COLO829 (cell line): ENCODE data around the gene ZNF367.
A peak's percentile ranks its signal among the peaks of the same experiment; 100 is the strongest.

Experiments
- DNase-seq: peaks from one replicate; pipeline ENCODE4 v3.0.0; 2012; ENCODE audit warnings: low spot score

ZNF367 gene

GRCh38 chr9:96418083-96418919 lies at the start of gene ZNF367:
Gene ZNF367 (minus strand): TSS chr9:96418370. CDS start chr9:96418032, 338 bp downstream.
- peak; percentile 85 for DNase-seq

- DNase-seq = no peak
Measured at GRCh38 chr9:96467784-96468183, 49.6 kb upstream of the ZNF367 start.

- no peak for DNase-seq
Measured at GRCh38 chr9:96464426-96464825, 46.3 kb upstream of the ZNF367 start.

- no peak for DNase-seq
Measured at GRCh38 chr9:96462541-96462940, 44.4 kb upstream of the ZNF367 start.

- no peak for DNase-seq
Measured at GRCh38 chr9:96461336-96461735, 43.2 kb upstream of the ZNF367 start.

GRCh38 chr9:96460882-96461281 lies 42.7 kb upstream of the ZNF367 start:
- no peak for DNase-seq

GRCh38 chr9:96460470-96460869 lies 42.3 kb upstream of the ZNF367 start:
- DNase-seq = no peak

- DNase-seq = no peak
Measured at GRCh38 chr9:96459268-96460007, 41.3 kb upstream of the ZNF367 start.

- DNase-seq = no peak
Measured at GRCh38 chr9:96458226-96458625, 40.1 kb upstream of the ZNF367 start.

GRCh38 chr9:96457266-96457665 lies 39.1 kb upstream of the ZNF367 start:
- DNase-seq = no peak

- peak; percentile 78 for DNase-seq
Measured at GRCh38 chr9:96453625-96454024, 35.5 kb upstream of the ZNF367 start.

GRCh38 chr9:96450613-96451528 lies 32.7 kb upstream of the ZNF367 start:
- DNase-seq = no peak

- peak; percentile 98 for DNase-seq
Measured at GRCh38 chr9:96449845-96450612, 31.9 kb upstream of the ZNF367 start, which contains the start of gene HABP4. Gene HABP4 (plus strand): TSS chr9:96450169. CDS start chr9:96450280, 111 bp downstream.

- no peak for DNase-seq
Measured at GRCh38 chr9:96449523-96449844, 31.3 kb upstream of the ZNF367 start.

GRCh38 chr9:96448546-96449170 lies 30.5 kb upstream of the ZNF367 start:
- DNase-seq = no peak

- DNase-seq = no peak
Measured at GRCh38 chr9:96447406-96447805, 29.2 kb upstream of the ZNF367 start.

- no peak for DNase-seq
Measured at GRCh38 chr9:96442491-96442890, 24.3 kb upstream of the ZNF367 start.

- no peak for DNase-seq
Measured at GRCh38 chr9:96441798-96442445, 23.8 kb upstream of the ZNF367 start.

GRCh38 chr9:96440671-96441199 lies 22.6 kb upstream of the ZNF367 start:
- DNase-seq = no peak

GRCh38 chr9:96437454-96437853 lies 19.3 kb upstream of the ZNF367 start:
- no peak for DNase-seq
